Skin epidermis (tissue), 12 donors: ENCODE data around the gene ASPM.
"Not testable (repeated sequence)": the region's sequence is repeated elsewhere in the genome, so short reads cannot be mapped to it uniquely, and the experiment has no call there.

Experiments used
- H3K27ac ChIP-seq, 21 experiments: fragments of 200-600 bp; sonication (generic) in 11 of 21; one replicate each; pipeline ENCODE4 v1.5.0; 2020; ENCODE audit warnings: mild to moderate bottlenecking in 3 of 21, inconsistent platforms in 2 of 21, moderate library complexity in 2 of 21
- H3K4me3 ChIP-seq, 7 experiments: fragments of 200-600 bp; sonication (generic) in 2 of 7; one replicate each; pipeline ENCODE4 v1.5.0; 2020; ENCODE audit warnings: inconsistent platforms in 2 of 7, mild to moderate bottlenecking in 2 of 7, moderate library complexity in 1 of 7

Gene ASPM

GRCh38 chr1:197144570-197145325, 1.7 kb downstream of the ASPM start:
- Histone ChIP-seq H3K4me3 (peak overlapping the region in 5 of 7 experiments; percentile 78 to 95 (median 83)), H3K27ac (peak overlapping the region in 1 of 21 experiments; percentile 66)

- no peak overlapping the region for H3K4me3 ChIP-seq
- peak overlapping the region in 1 of 21 experiments; percentile 45 for H3K27ac ChIP-seq
These were observed 3.2 kb downstream of the ASPM start for GRCh38 chr1:197143276-197143675.

DNA sequence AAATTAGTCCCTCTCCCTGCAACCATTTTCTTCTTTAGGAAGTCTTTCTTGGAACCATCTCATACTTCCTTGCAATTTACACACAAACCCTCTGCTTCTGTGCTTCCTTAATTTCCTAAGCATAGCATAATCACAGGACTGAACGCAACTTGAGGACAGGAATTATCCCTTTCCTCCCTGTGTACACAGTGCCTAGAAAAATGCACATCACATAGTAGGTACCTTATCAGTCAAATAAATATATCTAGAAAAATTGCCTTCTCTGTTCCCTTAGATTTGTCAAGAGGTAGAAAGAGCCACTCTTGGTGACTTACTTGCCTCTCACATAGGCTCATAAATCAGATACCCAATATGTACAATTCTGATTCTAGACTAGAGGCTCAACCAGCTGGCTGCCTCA, 4.9 kb downstream of the ASPM start:
- no peak overlapping the region for H3K4me3 ChIP-seq
- no peak overlapping the region for H3K27ac ChIP-seq

GRCh38 chr1:197140121-197140520, 6.3 kb downstream of the ASPM start:
- H3K4me3 ChIP-seq = no peak overlapping the region
- peak overlapping the region in 1 of 21 experiments; percentile 8 for H3K27ac ChIP-seq

GRCh38 chr1:197139169-197139568, 7.3 kb downstream of the ASPM start:
- no peak overlapping the region for H3K4me3 ChIP-seq
- no peak overlapping the region for H3K27ac ChIP-seq

DNA sequence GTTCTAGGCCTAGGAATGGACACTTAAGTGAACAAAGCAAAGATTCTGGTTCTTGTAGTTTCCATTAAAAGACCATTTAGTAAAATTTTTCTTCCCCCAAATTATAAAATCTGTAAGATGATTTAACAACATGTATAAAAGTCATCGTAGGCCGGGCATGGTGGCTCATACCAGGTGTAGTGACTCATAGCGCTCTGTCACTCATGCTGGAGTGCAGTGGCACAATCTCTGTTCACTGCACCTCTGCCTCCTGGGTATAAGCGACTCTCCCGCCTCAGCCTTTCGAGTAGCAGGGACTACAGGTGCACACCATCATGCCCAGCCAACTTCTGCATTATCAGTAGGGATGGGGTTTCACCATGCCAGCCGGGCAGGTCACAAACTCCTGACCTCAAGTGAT, 9.1 kb downstream of the ASPM start:
- Histone ChIP-seq H3K4me3 (no peak overlapping the region), H3K27ac (no peak overlapping the region)

DNA sequence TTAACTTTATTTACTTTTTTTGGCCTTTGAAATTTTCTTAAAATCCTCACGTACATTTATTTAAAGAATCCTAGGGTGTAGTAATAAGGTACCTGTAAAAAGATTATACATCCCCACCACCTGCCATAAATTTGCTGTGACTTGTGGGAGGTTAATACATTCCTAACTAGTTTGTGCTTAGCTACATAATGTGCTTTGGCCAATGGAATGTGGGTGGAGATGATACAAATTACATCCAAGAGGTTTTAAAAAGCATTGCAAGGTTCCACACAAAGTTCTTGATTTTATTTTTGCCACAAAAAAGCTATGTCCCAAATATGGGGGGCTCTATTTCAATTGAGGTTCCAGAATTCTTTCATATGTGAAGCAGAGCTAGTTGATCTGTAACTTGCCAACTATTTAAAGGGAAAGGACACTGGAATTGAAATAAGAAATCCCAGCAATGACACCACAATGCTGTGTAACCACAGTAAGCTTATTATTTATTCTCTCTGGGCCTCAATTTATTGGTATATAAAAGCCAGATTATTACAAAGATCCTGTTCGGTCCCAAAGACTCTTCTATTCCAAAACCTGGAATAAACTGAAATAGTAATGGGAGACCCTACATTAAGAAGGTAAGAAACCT, 15.7 kb downstream of the ASPM start:
- H3K27ac ChIP-seq = no peak overlapping the region
- H3K4me3 ChIP-seq = no peak overlapping the region

- Histone ChIP-seq H3K27ac (no peak overlapping the region), H3K4me3 (no peak overlapping the region)
These were observed 16.8 kb downstream of the ASPM start for GRCh38 chr1:197129698-197130097.

- H3K4me3 ChIP-seq = no peak overlapping the region
- H3K27ac ChIP-seq = no peak overlapping the region
These were observed 19.1 kb downstream of the ASPM start for GRCh38 chr1:197127246-197127912.

DNA sequence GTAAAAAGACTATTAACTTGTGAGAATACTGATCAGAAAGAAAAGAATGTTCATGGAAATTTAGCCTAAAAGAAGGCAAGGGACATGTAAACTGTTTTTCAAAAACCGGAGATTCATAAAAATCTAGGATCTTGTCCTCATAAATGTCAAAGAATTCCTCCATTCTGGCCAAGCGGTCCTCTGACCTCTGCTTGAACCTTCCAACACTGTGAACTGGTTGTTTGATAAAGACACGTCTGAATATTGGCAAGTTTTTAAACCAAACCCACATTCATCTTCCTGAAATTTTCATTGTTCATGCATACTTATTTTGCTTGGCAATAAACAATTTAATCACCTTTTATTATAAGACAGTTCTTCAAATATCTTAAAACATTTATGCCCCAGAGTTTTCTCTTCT, 19.8 kb downstream of the ASPM start:
- Histone ChIP-seq H3K4me3 (no peak overlapping the region), H3K27ac (no peak overlapping the region)

GRCh38 chr1:197124376-197124775, 22.1 kb downstream of the ASPM start:
- Histone ChIP-seq H3K27ac (peak overlapping the region in 1 of 21 experiments; percentile 56), H3K4me3 (no peak overlapping the region)

DNA sequence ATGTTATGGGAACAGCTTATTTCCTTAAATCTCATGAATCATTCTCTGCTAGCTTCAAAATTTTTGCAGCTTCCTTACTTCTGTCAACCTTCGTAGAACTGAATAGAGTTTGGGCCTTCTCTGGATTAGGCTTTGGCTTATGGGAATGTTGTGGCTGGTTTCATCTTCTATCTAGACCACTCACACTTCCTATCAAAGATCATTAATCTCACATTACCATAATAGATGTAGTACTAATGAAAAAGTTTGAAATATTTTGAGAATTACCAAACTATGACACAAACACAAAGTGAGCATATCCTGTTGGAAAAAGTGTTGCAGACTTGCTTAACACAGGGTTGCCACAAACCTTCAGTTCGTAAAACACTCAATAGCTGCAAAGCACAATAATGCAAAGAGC, 30.3 kb downstream of the ASPM start:
- Histone ChIP-seq H3K27ac (no peak overlapping the region), H3K4me3 (no peak overlapping the region)

DNA sequence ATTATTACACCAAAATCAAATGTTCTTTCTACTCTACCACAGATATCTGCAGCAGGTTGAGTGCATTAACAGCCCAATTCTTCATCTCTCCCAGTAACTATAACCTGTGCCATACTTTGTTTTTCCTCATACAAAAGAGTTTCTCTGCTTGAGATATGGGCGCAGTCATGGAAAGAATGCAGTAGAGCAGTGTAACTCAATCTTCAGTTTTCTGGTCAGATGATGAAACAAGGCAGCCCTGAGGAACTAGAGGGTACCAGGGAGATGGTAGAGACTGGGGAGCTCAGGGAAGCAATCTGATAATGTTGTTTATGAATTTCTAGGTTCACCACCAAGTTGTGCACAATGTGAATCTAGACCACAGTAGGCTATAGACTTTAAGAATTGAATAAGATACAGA, 39.6 kb downstream of the ASPM start:
- Histone ChIP-seq H3K27ac (no peak overlapping the region), H3K4me3 (no peak overlapping the region)

DNA sequence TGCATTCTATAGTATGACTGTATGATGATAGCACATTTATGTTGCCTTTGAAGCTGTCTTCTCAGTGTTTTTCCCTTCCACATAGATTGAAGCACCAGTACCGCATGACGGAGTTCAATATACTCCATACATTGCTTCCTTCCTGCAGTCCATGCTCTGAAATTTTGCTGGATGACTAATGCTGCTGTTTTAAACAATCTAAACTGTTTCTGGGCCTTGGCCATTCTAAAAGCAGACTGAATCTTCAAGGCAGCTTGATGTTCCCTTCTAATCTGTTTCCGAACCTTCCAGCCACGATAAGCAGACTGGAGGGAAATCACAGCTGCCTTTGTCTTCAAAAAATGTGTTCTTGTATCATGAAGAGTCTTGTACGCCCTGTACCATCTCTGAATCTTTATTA, 43.2 kb downstream of the ASPM start:
- no peak overlapping the region for H3K27ac ChIP-seq
- H3K4me3 ChIP-seq = no peak overlapping the region

DNA sequence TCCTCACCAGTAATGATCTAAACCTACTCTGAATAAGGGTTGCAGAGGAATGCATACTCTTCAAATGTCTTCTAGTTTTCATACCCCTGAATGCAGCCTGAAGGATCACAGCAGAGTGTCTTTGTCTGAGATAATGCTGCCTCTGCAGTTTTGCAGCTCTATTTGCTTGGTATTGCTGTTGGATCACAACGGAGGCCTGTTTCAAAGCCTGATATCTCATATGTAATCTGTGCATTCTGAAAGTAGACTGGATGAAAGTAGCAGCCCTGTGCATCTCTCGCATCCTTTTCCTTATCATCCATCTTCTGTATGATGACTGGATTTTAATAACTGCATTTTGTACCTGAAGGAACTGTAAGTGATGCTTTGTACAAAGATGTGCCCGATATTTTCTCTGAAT, 44.5 kb downstream of the ASPM start:
- Histone ChIP-seq H3K27ac (no peak overlapping the region), H3K4me3 (no peak overlapping the region)

- Histone ChIP-seq H3K27ac (no peak overlapping the region), H3K4me3 (no peak overlapping the region)
These were observed 45.8 kb downstream of the ASPM start for GRCh38 chr1:197100677-197101076.

DNA sequence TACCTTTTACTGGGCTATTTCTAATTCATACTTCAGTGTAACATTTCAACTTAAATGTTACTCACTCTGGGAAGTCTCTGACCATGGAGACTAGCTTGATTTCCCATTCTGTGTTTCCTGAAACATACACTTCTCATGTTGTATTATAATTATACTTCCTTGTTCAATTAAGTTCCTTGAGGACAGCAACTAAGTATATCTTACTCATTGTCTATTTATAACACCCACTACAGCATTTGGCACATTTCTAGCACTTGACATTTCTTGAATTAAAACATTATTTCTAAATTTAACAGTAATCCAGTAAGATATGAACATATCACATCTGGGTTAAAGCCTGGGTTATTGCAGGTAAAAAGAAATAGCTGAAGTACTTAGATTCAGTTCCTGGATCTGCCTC, 47.0 kb downstream of the ASPM start:
- no peak overlapping the region for H3K27ac ChIP-seq
- no peak overlapping the region for H3K4me3 ChIP-seq

DNA sequence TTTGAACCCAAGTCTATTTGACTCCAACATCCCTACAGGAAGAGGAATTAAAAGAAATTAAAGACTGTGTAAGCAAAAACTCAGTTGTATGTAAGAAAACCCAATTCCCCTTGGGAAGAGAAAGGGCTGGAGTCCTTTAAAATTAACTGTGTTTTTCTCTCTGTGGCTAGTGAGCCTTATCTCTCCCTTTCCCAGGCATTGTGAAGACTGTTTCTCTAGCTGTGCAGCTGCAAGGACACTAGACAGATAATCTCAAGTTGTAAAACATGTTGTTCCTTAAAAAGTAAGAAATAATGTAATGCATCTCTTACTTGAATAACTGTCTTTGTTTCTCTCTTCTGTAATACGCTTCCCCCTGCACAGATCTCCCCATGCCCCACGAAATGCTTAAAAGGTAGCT, 49.5 kb downstream of the ASPM start:
- not testable (repeated sequence) for H3K27ac ChIP-seq

GRCh38 chr1:197096137-197096536, 50.3 kb downstream of the ASPM start:
- no peak overlapping the region for H3K27ac ChIP-seq

More for the DNA sequence above, 49.5 kb downstream of the ASPM start:
- H3K4me3 ChIP-seq = not testable (repeated sequence)

DNA sequence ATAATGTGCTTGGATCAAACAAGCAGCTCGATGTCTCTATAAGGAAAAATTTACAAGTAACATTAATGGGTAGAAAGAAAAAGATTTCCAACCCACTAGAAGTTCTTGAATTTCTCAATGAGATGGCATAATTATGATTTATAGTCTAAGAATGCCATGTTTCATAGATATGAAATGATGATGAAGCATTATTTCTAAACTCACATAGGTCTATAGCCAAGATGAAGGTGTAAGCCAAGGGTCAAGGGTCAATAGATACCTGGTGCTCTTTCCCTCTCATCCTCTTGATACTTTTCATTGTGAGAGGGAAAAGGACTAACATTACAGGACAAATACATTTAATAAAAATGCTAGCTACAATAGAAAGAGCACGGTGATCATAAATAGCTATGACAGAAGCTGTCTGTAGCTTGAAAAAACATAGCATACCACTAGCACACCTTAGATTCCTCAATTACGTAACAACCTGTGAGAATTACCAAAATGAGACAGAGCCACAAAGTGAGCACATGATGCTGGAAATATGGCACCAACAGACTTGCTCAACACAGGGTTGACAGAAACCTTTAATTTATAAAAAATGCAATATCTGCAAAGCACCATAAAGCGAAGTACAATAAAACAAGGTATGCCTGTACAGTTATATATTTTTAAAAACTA, 53.1 kb downstream of the ASPM start:
- Histone ChIP-seq H3K4me3 (no peak overlapping the region), H3K27ac (no peak overlapping the region)

More at GRCh38 chr1:197096137-197096536, 50.3 kb downstream of the ASPM start:
- no peak overlapping the region for H3K4me3 ChIP-seq
